Upper lobe of left lung (tissue), 4 donors: ENCODE measurements around the gene AP3S2.

ENCODE experiments used
- POLR2A ChIP-seq, 4 donors: fragments of 450-650 bp; IDR thresholded peaks; one replicate each; pipeline ENCODE4 v1.5.1; 2016 to 2017; ENCODE audit warnings: antibody characterized with exemption in 4 of 4, mild to moderate bottlenecking in 2 of 4
- POLR2AphosphoS5 ChIP-seq, 2 donors: sonication (generic); formaldehyde crosslinking; IDR thresholded peaks; one replicate each; pipeline ENCODE4 v1.5.1; 2017; ENCODE audit warnings: antibody characterized with exemption in 2 of 2
- TF ChIP-seq, protein P1 (sequence below), 6 experiments: fragments of 450-650 bp in 4 of 6; fragments of 200-600 bp in 2 of 6; sonication (generic) in 2 of 6; IDR thresholded peaks; one replicate each; pipeline ENCODE4 v1.5.1; 2016 to 2019; ENCODE audit warnings: antibody characterized with exemption in 6 of 6

- TF ChIP-seq, protein P1, sequence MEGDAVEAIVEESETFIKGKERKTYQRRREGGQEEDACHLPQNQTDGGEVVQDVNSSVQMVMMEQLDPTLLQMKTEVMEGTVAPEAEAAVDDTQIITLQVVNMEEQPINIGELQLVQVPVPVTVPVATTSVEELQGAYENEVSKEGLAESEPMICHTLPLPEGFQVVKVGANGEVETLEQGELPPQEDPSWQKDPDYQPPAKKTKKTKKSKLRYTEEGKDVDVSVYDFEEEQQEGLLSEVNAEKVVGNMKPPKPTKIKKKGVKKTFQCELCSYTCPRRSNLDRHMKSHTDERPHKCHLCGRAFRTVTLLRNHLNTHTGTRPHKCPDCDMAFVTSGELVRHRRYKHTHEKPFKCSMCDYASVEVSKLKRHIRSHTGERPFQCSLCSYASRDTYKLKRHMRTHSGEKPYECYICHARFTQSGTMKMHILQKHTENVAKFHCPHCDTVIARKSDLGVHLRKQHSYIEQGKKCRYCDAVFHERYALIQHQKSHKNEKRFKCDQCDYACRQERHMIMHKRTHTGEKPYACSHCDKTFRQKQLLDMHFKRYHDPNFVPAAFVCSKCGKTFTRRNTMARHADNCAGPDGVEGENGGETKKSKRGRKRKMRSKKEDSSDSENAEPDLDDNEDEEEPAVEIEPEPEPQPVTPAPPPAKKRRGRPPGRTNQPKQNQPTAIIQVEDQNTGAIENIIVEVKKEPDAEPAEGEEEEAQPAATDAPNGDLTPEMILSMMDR (IDR thresholded peaks at IDR 0.05), result no peak
- TF ChIP-seq POLR2A (IDR thresholded peaks at IDR 0.05) (no peak), POLR2AphosphoS5 (IDR thresholded peaks at IDR 0.05) (no peak)
Observed at GRCh38 chr15:89799918-89800498, 93.8 kb downstream of the AP3S2 start.
